A673 (cell line): ENCODE measurements around the gene NXNL1.

Source experiments
- EZH2 ChIP-seq: fragments of 200-600 bp; sonication (generic); IDR thresholded peaks from 2 replicates; pipeline ENCODE4 v1.6.1; 2017; ENCODE audit warnings: borderline replicate concordance, low read depth, mild to moderate bottlenecking, mixed read lengths, antibody characterized with exemption, low read length; ENCODE audit not compliant: poor library complexity, severe bottlenecking
- TF ChIP-seq, protein P1 (sequence below): fragments of 300-800, 200-600 bp; sonication (generic); conservative IDR thresholded peaks from 2 replicates; pipeline ENCODE4 v1.5.1; 2017; ENCODE audit warnings: low read depth, mild to moderate bottlenecking, antibody characterized with exemption, low read length, moderate library complexity, mixed read lengths

DNA sequence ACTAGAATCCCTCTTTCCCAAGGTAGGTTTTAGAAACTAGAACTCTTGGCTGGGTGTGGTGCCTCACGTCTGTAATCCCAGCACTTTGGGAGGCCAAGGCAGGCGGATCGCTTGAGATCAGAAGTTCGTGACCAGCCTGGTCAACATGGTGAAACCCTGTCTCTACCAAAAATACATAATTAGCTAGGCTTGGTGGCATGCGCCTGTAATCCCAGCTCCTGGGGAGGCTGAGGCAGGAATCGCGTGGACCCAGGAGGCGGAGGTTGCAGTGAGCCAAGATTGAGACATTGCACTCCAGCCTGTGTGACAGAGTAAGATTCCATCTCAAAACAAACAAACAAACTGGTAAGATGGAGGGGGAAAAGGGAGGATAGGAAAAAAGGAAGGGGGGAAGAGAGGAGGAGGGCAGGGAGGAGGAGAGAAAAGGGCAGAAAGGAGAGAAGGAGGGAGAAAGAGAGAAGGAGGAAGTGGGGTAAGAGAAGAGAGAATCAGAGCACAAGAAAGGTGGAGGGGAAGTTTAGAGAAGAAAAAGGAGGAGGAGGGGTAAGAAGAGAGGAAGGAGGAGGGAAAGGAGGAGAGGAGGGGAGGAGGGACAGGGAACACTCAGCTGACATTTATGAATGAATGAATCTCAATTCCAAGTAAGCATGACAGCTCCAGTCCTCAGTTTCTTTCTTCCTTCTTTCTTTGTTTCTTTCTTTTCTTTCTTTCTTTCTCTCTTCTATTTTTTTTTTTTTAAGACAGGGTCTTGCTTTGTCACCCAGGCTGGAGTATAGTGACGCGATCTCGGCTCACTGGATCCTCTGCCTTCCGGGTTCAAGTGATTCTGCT lies 7.0 kb upstream of the NXNL1 start:
- TF ChIP-seq, protein P1, sequence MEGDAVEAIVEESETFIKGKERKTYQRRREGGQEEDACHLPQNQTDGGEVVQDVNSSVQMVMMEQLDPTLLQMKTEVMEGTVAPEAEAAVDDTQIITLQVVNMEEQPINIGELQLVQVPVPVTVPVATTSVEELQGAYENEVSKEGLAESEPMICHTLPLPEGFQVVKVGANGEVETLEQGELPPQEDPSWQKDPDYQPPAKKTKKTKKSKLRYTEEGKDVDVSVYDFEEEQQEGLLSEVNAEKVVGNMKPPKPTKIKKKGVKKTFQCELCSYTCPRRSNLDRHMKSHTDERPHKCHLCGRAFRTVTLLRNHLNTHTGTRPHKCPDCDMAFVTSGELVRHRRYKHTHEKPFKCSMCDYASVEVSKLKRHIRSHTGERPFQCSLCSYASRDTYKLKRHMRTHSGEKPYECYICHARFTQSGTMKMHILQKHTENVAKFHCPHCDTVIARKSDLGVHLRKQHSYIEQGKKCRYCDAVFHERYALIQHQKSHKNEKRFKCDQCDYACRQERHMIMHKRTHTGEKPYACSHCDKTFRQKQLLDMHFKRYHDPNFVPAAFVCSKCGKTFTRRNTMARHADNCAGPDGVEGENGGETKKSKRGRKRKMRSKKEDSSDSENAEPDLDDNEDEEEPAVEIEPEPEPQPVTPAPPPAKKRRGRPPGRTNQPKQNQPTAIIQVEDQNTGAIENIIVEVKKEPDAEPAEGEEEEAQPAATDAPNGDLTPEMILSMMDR, result no peak
- TF ChIP-seq EZH2, result no peak
